CD8-positive, alpha-beta memory T cell (primary cell): ENCODE results near the gene ACOT6. TPM values are rescaled to one million over a fixed set of nuclear protein-coding genes. Genes with fewer than 3 reads are reported as not detected.

Experiments
- CTCF ChIA-PET: fragments of 350-600 bp; sonication (Branson Sonifier 250); formaldehyde crosslinking; loops from one replicate; lab custom pipeline; 2021; ENCODE audit warnings: antibody characterized with exemption; lab: Charles Lee
- POLR2A ChIA-PET: fragments of 350-600 bp; sonication (Branson Sonifier 250); formaldehyde crosslinking; loops from one replicate; lab custom pipeline; 2021; ENCODE audit warnings: antibody characterized with exemption; lab: Charles Lee
- DNase-seq, 5 donors: peaks; one replicate each; pipeline versions ENCODE4 v3.0.0 to v3.0.0-alpha.2; 2020 to 2022; ENCODE audit warnings: mixed read lengths in 1 of 5
- H3K27ac ChIP-seq: one replicate; pipeline ENCODE4 v1.7.0; 2013; ENCODE audit warnings: low read depth, mild to moderate bottlenecking, low read length, moderate library complexity
- H3K27me3 ChIP-seq: 2 replicates; pipeline ENCODE4 v1.7.0; 2013; ENCODE audit warnings: low read length, mild to moderate bottlenecking; ENCODE audit not compliant: insufficient read depth, poor library complexity, severe bottlenecking
- H3K36me3 ChIP-seq: 2 replicates; pipeline ENCODE4 v1.7.0; 2013; ENCODE audit warnings: mild to moderate bottlenecking, low read length, moderate library complexity; ENCODE audit not compliant: insufficient read depth
- H3K4me1 ChIP-seq: 2 replicates; pipeline ENCODE4 v1.7.0; 2013; ENCODE audit warnings: mild to moderate bottlenecking, low read length, moderate library complexity; ENCODE audit not compliant: insufficient read depth
- H3K4me3 ChIP-seq: 2 replicates; pipeline ENCODE4 v1.7.0; 2013; ENCODE audit warnings: mild to moderate bottlenecking, low read length
- H3K9me3 ChIP-seq: 2 replicates; pipeline ENCODE4 v1.7.0; 2013; ENCODE audit warnings: mild to moderate bottlenecking, low read length
- H3K27ac Mint-ChIP-seq, 8 donors: one replicate each; pipeline ENCODE4 v1.8.0; 2020 to 2021; ENCODE audit warnings: mixed read lengths in 8 of 8, mild to moderate bottlenecking in 6 of 8, inconsistent platforms in 3 of 8, moderate library complexity in 3 of 8
- H3K27me3 Mint-ChIP-seq, 2 donors: one replicate each; pipeline ENCODE4 v1.8.0; 2020 to 2021; ENCODE audit warnings: mixed read lengths in 2 of 2, mild to moderate bottlenecking in 1 of 2, moderate library complexity in 1 of 2
- H3K36me3 Mint-ChIP-seq, 3 donors: one replicate each; pipeline ENCODE4 v1.8.0; 2020 to 2021; ENCODE audit warnings: mixed read lengths in 3 of 3, inconsistent platforms in 1 of 3, mild to moderate bottlenecking in 1 of 3
- H3K4me1 Mint-ChIP-seq, 3 donors: one replicate each; pipeline ENCODE4 v1.8.0; 2020 to 2021; ENCODE audit warnings: mixed read lengths in 3 of 3, inconsistent platforms in 1 of 3, mild to moderate bottlenecking in 1 of 3
- H3K4me3 Mint-ChIP-seq, 7 donors: one replicate each; pipeline ENCODE4 v1.8.0; 2020 to 2021; ENCODE audit warnings: mixed read lengths in 7 of 7, mild to moderate bottlenecking in 6 of 7, moderate library complexity in 4 of 7, inconsistent platforms in 2 of 7
- H3K9me3 Mint-ChIP-seq, 5 donors: one replicate each; pipeline ENCODE4 v1.8.0; 2020 to 2022; ENCODE audit warnings: mixed read lengths in 5 of 5, mild to moderate bottlenecking in 3 of 5, moderate library complexity in 2 of 5, inconsistent platforms in 1 of 5
- polyA plus RNA-seq: library from polyadenylated mRNA; unstranded; fragments of 300-500 nt; fragmentation: Illumina TruSeq; gene quantifications from one replicate; pipeline ENCODE4 v1.2.3, GENCODE V29; 2021
- total RNA-seq, 2 experiments: library from RNA; stranded (reverse); gene quantifications; one replicate each; pipeline ENCODE4 v1.2.3, GENCODE V29; 2021

ACOT6 gene
- total and polyA plus RNA-seq, 3 experiments from 2014 or later: not detected

DNA sequence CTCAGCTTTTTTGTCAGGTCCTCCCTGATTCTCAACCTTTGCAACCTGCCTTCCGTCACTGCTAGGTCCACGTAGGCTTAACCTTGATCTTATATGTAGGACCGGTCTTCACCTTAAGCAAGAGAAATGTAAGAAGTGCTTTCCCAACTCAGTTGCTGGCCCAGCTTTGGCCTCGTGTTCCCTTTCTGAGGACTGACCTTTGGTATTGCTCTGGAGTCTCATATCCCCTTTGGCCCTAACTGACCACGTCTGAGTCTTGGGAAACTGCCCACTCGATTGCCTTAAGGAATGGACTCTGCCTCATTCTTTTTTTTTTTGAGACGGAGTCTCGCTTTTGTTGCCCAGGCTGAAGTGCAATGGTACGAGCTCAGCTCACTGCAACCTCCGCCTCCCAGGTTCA is 8.0 kb downstream of the ACOT6 start:
- H3K36me3 ChIP-seq: no peaks in the 10 kb centered on the region
- H3K4me3 ChIP-seq: no peak overlapping the region
- DNase-seq: no peak
- H3K36me3 Mint-ChIP-seq: no peaks in the 10 kb centered on the region
- H3K9me3 ChIP-seq: no peaks in the 10 kb centered on the region
- H3K27ac ChIP-seq: no peak overlapping the region
- no peak overlapping the region for H3K4me3 Mint-ChIP-seq
- no peak overlapping the region for H3K27ac Mint-ChIP-seq
- no peaks in the 10 kb centered on the region for H3K4me1 Mint-ChIP-seq
- no peaks in the 10 kb centered on the region for H3K4me1 ChIP-seq
- peaks cover 0 to 4% of the 10 kb centered on the region in 2 donors for H3K27me3 Mint-ChIP-seq
- H3K27me3 ChIP-seq: no peaks in the 10 kb centered on the region
- ChIA-PET POLR2A (no interaction called here), CTCF (no interaction called here)
- no peaks in the 10 kb centered on the region for H3K9me3 Mint-ChIP-seq

DNA sequence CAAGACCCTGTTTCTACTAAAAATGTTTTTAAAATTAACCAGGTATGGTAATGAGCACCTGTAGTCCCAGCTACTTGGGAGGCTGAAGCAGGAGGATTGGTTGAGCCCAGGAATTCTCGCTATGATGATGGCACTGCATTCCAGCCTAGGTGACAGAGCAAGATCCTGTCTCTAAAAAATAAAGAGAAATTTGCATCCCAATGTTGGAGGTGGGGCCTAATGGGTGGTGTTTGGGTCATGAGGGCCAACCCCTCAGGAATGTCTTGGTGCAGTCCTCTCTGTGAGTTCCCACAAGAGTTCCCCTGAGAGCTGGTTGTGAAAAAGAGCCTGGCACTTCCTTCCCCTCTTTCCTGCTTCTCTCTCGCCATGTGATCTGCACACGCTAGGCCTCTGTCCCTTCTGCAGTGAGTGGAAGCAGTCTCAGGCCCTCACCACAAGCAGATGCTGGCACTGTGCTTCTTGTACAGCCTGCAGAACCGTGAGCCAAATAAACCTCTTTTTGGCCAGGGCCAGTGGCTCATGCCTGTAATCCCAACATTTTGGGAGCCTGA is 11.3 kb downstream of the ACOT6 start:
- Mint-ChIP-seq H3K4me3 (no peak overlapping the region), H3K27me3 (peaks cover 4 to 7% of the 10 kb centered on the region in 2 donors), H3K9me3 (no peaks in the 10 kb centered on the region), H3K4me1 (no peaks in the 10 kb centered on the region), H3K27ac (peak overlapping the region in 1 of 8 donors; percentile 9), H3K36me3 (no peaks in the 10 kb centered on the region)
- Histone ChIP-seq H3K4me1 (no peaks in the 10 kb centered on the region), H3K27ac (no peak overlapping the region), H3K27me3 (no peaks in the 10 kb centered on the region), H3K36me3 (no peaks in the 10 kb centered on the region), H3K9me3 (no peaks in the 10 kb centered on the region), H3K4me3 (no peak overlapping the region)
- POLR2A ChIA-PET: no interaction called here
- no peak for DNase-seq
- CTCF ChIA-PET: interaction anchor here (1.1 kb wide), 1 partner anchor 10 kb away, joined by 4 read pairs; no protein-coding TSS in a partner anchor

DNA sequence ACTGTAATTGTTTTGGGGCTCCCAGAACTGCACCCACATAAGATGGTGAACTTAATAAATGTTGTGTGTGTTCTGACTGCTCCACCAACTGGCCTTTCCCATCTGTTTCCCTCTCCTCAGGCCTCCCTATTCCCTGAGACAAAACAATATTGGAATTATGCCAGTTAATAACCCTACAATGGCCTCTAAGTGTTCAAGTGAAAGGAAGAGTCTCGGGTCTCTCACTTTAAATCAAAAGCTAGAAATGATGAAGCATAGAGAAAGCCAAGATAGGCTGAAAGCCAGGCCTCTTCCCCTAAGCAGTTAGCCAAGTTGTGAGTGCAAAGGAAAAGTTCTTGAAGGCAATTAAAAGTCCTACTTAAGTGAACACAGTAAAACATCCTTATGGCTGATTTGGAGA is 13.4 kb downstream of the ACOT6 start:
- POLR2A ChIA-PET: no interaction called here
- no peak for DNase-seq
- Mint-ChIP-seq H3K4me1 (no peaks in the 10 kb centered on the region), H3K27ac (no peak overlapping the region), H3K36me3 (no peaks in the 10 kb centered on the region), H3K27me3 (peaks cover 7 to 17% of the 10 kb centered on the region in 2 donors), H3K4me3 (no peak overlapping the region), H3K9me3 (no peaks in the 10 kb centered on the region)
- no peaks in the 10 kb centered on the region for H3K9me3 ChIP-seq
- no peaks in the 10 kb centered on the region for H3K36me3 ChIP-seq
- CTCF ChIA-PET: interaction anchor here (1.0 to 2.3 kb wide), 3 partner anchors 13 to 117 kb away, joined by 3 to 8 read pairs (median 5); partner anchors contain the start of gene ACOT6
- no peak overlapping the region for H3K4me3 ChIP-seq
- H3K27me3 ChIP-seq: no peaks in the 10 kb centered on the region
- H3K4me1 ChIP-seq: no peaks in the 10 kb centered on the region
- no peak overlapping the region for H3K27ac ChIP-seq

DNA sequence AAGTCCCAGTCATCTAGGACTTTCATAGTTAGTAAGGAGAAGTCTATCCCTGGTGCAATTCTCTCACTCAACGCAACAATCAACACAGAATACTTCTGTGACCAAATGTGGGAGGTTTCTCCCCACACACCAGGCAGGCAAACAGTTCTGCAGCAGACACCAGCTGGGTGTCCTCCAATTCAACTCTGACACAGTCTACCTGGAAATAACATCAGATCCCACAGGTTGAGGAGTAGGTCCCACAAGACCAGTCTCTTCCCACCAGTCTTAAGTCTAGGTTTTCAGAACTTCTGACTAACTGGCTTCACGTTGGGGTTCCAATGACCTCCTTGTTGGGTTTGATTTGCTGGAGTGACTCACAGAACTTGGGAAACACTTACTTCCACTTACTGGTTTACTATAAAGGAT is 14.8 kb downstream of the ACOT6 start:
- Histone ChIP-seq H3K27ac (no peak overlapping the region), H3K4me3 (no peak overlapping the region), H3K4me1 (no peaks in the 10 kb centered on the region), H3K27me3 (no peaks in the 10 kb centered on the region), H3K9me3 (no peaks in the 10 kb centered on the region), H3K36me3 (no peaks in the 10 kb centered on the region)
- CTCF ChIA-PET: interaction anchor here (0.6 to 2.3 kb wide), 2 partner anchors 118 to 1237 kb away, joined by 4 to 8 read pairs; no protein-coding TSS in a partner anchor
- Mint-ChIP-seq H3K36me3 (no peaks in the 10 kb centered on the region), H3K27me3 (peaks cover 8 to 20% of the 10 kb centered on the region in 2 donors), H3K9me3 (no peaks in the 10 kb centered on the region), H3K27ac (no peak overlapping the region), H3K4me3 (no peak overlapping the region), H3K4me1 (no peaks in the 10 kb centered on the region)
- DNase-seq: no peak
- POLR2A ChIA-PET: interaction anchor here (0.6 kb wide), 1 partner anchor 30 kb away, joined by 3 read pairs; no protein-coding TSS in a partner anchor

DNA sequence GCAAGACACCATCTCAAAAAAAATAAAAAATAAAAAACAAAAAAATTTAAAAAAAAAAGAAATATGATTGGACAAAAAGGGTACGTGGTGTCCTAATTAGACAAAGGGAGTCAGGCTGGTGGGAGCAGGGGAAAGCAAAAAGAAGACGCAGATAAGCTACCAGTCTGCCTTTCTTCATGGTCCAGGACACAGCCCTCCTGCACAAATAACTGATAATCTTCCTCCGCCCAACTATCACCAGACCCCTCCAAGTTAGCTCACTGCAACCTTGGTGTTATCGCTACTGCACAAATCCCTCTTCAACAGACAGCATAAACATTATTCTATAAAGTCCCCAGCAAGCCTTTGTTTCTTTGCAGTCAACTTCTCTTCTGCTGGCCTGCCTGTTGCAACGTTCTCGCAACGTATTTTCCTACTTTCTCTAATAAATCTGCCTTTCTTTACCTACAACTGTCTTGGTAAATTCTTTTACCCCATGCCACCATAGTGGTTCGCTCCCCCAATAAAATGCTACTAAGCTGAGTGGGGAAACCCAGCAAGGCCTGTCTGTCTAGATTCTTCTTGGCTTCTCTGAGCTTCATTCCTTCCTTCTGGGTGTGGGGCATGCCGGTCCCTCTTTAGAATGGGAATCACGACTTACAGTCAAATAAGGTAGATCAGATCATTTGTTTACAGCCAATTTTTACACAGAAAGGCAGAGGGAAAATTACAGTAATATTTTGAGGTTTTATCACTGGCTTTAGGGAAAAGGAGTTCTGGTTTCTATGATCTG is 17.9 kb downstream of the ACOT6 start:
- POLR2A ChIA-PET: interaction anchor here (1.1 kb wide), 1 partner anchor 18 kb away, joined by 3 read pairs; the partner anchor contains the start of gene ACOT6
- H3K27me3 ChIP-seq: no peaks in the 10 kb centered on the region
- H3K36me3 ChIP-seq: no peaks in the 10 kb centered on the region
- Mint-ChIP-seq H3K36me3 (no peaks in the 10 kb centered on the region), H3K4me3 (no peak overlapping the region), H3K27ac (no peak overlapping the region), H3K9me3 (no peaks in the 10 kb centered on the region), H3K4me1 (peaks cover 5 to 7% (median 5%) of the 10 kb centered on the region in 3 donors), H3K27me3 (peaks cover 6 to 24% of the 10 kb centered on the region in 2 donors)
- no peak overlapping the region for H3K4me3 ChIP-seq
- DNase-seq: no peak
- H3K9me3 ChIP-seq: no peaks in the 10 kb centered on the region
- CTCF ChIA-PET: interaction anchor here (2.9 kb wide), 1 partner anchor 121 kb away, joined by 9 read pairs; no protein-coding TSS in a partner anchor
- H3K27ac ChIP-seq: peak overlapping the region; percentile 33
- H3K4me1 ChIP-seq: peaks cover 5% of the 10 kb centered on the region

DNA sequence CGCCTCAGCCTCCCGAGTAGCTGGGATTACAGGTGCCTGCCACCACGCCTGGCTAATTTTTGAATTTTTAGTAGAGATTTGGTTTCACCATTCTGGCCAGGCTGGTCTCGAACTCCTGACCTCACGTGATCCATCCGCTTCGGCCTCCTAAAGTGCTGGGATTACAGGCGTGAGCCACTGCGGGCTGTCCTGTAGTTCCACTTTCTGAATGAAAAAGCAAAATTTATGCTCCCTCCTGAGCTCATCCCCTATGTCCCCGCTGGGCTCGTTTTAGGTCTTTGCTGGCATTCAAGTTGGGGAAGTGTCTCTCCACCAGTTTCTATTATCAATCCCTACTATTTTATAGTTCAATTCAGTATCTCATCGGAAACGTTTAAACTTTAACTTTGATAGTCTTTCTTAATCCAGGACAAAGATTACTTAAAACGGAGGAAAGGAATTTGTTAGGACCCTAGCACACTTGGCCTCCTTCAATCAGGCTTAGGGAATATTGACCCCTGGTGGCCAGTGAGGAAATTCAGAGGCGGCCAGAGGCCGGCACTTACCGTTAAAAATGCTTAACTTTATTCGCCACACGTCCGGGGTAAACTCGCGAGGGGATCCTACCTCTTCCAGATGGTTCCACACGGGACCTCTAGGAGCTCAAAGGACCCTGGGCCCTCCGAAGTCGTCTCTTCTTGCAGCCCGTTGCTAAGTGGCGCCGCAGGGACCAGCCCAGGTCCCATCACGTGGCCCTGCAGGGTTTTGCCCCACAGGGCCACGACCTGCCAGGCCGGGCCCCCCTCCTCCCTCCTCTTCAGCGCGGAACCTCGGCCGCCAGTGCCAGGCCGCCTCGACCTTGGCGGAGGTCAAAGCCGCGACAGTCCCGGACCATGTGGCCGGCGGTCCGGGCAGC is 21.0 kb downstream of the ACOT6 start:
- no peaks in the 10 kb centered on the region for H3K9me3 ChIP-seq
- POLR2A ChIA-PET: interaction anchor here (0.5 to 1.0 kb wide), 2 partner anchors 41 to 338 kb away, joined by 3 to 4 read pairs; partner anchors contain the start of gene ACOT4
- Mint-ChIP-seq H3K4me3 (peak overlapping the region; percentile 67 to 90 (median 81)), H3K4me1 (peaks cover 5 to 7% (median 5%) of the 10 kb centered on the region in 3 donors), H3K27ac (peak overlapping the region in 5 of 8 donors; percentile 10 to 73 (median 49)), H3K9me3 (no peaks in the 10 kb centered on the region), H3K27me3 (peaks cover 3 to 20% of the 10 kb centered on the region in 2 donors), H3K36me3 (no peaks in the 10 kb centered on the region)
- no peaks in the 10 kb centered on the region for H3K36me3 ChIP-seq
- peak overlapping the region; percentile 66 for H3K4me3 ChIP-seq
- H3K27me3 ChIP-seq: no peaks in the 10 kb centered on the region
- no peak overlapping the region for H3K27ac ChIP-seq
- peaks cover 5% of the 10 kb centered on the region for H3K4me1 ChIP-seq
- CTCF ChIA-PET: interaction anchor here (0.9 to 3.7 kb wide), 14 partner anchors 10 to 338 kb away, joined by 3 to 29 read pairs (median 5); partner anchors contain the start of genes ACOT1, ACOT2, ACOT6 and DNAL1
- peak; percentile 30 to 70 (median 52) for DNase-seq

DNA sequence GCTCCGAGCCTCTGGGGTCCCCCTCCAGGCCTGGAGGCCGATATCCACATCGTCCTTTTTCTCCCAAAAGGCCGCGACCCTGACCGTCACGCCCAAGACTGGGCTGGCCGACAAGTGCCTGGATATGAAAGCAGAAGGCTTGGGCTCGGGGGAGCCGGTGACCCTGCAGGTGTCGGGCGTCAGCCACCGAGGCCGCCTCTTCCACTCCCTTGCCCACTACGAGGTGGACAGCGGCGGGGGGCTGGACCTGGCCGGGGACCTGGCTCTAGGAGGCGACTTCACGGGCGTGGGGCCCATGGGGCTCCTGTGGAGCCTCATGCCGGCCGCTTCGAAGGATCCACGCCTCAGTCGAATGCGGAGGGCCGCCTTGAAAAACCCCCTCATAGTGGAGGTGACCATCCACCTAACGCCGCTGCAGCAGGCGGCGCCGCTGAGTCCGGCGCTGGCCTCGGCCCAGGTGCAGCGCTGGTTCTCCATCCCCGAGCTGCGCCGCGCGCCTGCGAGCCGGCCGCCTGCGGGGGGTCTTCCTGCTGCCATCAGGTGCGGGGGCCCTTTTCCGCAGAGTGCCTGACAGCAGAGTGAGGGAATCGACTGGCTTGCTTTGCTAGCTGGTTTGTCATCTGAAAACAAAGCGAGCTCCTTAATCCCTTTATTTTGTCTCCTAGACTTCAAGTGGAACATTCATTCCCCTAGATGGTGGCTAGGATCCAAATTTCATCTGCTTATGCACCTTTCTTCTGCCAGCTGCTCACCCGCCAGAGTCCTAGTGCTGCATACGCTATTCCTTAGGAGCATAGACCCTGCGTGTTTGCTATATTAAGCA is 21.9 kb downstream of the ACOT6 start:
- H3K36me3 Mint-ChIP-seq: no peaks in the 10 kb centered on the region
- DNase-seq: no peak
- H3K27ac Mint-ChIP-seq: peak overlapping the region in 2 of 8 donors; percentile 32 to 33
- POLR2A ChIA-PET: interaction anchor here (0.5 kb wide), 1 partner anchor 338 kb away, joined by 3 read pairs; no protein-coding TSS in a partner anchor
- Histone ChIP-seq H3K4me1 (peaks cover 5% of the 10 kb centered on the region), H3K9me3 (no peaks in the 10 kb centered on the region), H3K27me3 (no peaks in the 10 kb centered on the region), H3K36me3 (no peaks in the 10 kb centered on the region), H3K4me3 (peak overlapping the region; percentile 66), H3K27ac (no peak overlapping the region)
- H3K9me3 Mint-ChIP-seq: no peaks in the 10 kb centered on the region
- peaks cover 5 to 7% (median 5%) of the 10 kb centered on the region in 3 donors for H3K4me1 Mint-ChIP-seq
- CTCF ChIA-PET: interaction anchor here (1.1 to 3.7 kb wide), 11 partner anchors 11 to 190 kb away, joined by 3 to 29 read pairs (median 6); partner anchors contain the start of genes ACOT1, ACOT2, ACOT6 and DNAL1
- H3K4me3 Mint-ChIP-seq: peak overlapping the region; percentile 67 to 90 (median 81)
- H3K27me3 Mint-ChIP-seq: peaks cover 3 to 17% of the 10 kb centered on the region in 2 donors
